Measurements from ENCODE around the gene AKAP6. TPM values are rescaled to one million over a fixed set of nuclear protein-coding genes. Genes with fewer than 3 reads are reported as not detected.

AKAP6 gene
- total and polyA plus RNA-seq, 2 of the 8 experiments (the other 6 are each of a cell fraction or from before 2014, with no cell fraction given), result 0.09 to 0.89 TPM

DNA sequence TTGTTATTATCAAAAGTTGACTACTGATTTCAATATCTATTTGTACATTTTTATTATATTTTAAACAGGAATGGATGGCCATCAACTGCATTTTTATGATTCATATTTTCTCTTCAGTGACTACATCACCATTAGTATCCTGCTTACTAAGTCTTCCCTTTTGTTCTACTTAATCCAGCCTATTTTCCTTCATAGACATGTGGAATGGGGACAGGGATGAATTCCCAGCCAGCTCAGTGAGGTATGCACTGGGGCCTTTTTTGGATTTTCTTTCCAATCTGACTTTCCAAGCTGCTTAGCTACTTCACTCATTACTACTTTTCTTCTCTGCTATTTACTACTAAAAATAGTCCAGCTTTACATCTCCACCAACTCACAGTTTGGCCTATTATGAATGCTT lies 38.4 kb downstream of the AKAP6 start:
- Histone ChIP-seq H4K20me1 (replicated peaks in 1 of 2; ENCODE audit: control insufficient read depth in 1 of 2, insufficient read depth in 2 of 2, low read length in 2 of 2) (no peaks in the 10 kb centered on the region), H3K14ac (ENCODE audit: insufficient read length) (no peak overlapping the region), H2BK20ac (ENCODE audit: low read length) (no peak overlapping the region), H3K9ac (replicated peaks in 1 of 4; ENCODE audit: extremely low read depth in 1 of 4, low read depth in 3 of 4, low read length in 3 of 4) (no peak overlapping the region), H2BK120ac (replicated peaks; ENCODE audit: low read depth, low read length) (no peak overlapping the region), H3K27ac (ENCODE audit: low read depth, low read length) (no peak overlapping the region), H4K5ac (ENCODE audit: insufficient read length, low read depth, low read length) (no peak overlapping the region), H3K27me3 (replicated peaks in 1 of 4; ENCODE audit: control insufficient read depth in 3 of 4, extremely low read depth in 1 of 4, insufficient read depth in 3 of 4, low read length in 3 of 4) (no peaks in the 10 kb centered on the region), H3K18ac (ENCODE audit: extremely low read depth, low read length) (no peak overlapping the region), H3K79me2 (ENCODE audit: control insufficient read depth in 1 of 2, insufficient read depth in 2 of 2, low read length in 2 of 2) (no peaks in the 10 kb centered on the region), H4K8ac (ENCODE audit: extremely low read depth, insufficient read depth, low read length) (no peak overlapping the region), H2AK5ac (ENCODE audit: low read depth, low read length) (no peak overlapping the region), H3K79me1 (ENCODE audit: low read depth, low read length) (no peaks in the 10 kb centered on the region), H2BK12ac (ENCODE audit: low read depth, low read length) (no peak overlapping the region), H2AFZ (ENCODE audit: low read length) (no peak overlapping the region), H3K56ac (replicated peaks; ENCODE audit: insufficient read length, low read depth, low read length) (no peak overlapping the region), H3K23ac (ENCODE audit: insufficient read length) (no peak overlapping the region), H3K4me3 (ENCODE audit: extremely low read depth in 1 of 4, insufficient read depth in 2 of 4, low read depth in 3 of 4, low read length in 4 of 4) (no peak overlapping the region), H2BK15ac (ENCODE audit: low read length) (no peak overlapping the region), H3K36me3 (ENCODE audit: control insufficient read depth in 2 of 4, insufficient read depth in 4 of 4, low read length in 3 of 4) (no peaks in the 10 kb centered on the region), H3K4me2 (ENCODE audit: insufficient read depth in 1 of 2, low read depth in 2 of 2, low read length in 2 of 2) (no peak overlapping the region), H4K91ac (replicated peaks; ENCODE audit: insufficient read length, low read length) (no peak overlapping the region), H3K4ac (replicated peaks; ENCODE audit: insufficient read length, low read depth, low read length) (no peak overlapping the region), H3K9me3 (ENCODE audit: insufficient read depth in 2 of 2, low read depth in 1 of 2, low read length in 1 of 2) (no peaks in the 10 kb centered on the region), H2BK5ac (ENCODE audit: low read depth, low read length) (no peak overlapping the region), H3K4me1 (replicated peaks in 1 of 4; ENCODE audit: control insufficient read depth in 3 of 4, insufficient read depth in 4 of 4, low read length in 3 of 4) (peaks cover 0 to 10% (median 2%) of the 10 kb centered on the region in 4 experiments; a peak in 3 of 7 replicates), H3K23me2 (ENCODE audit: low read depth, low read length) (no peaks in the 10 kb centered on the region)
- TF ChIP-seq POLR2AphosphoS5 (IDR thresholded peaks at IDR 0.05; ENCODE audit: low read depth, low read length) (no peak), NANOG (IDR thresholded peaks at IDR 0.05; ENCODE audit: insufficient read depth, low read depth, low read length, poor library complexity, severe bottlenecking) (no peak), RXRA (IDR thresholded peaks at IDR 0.05; ENCODE audit: insufficient read depth, low read depth, low read length) (no peak), CREB1 (IDR thresholded peaks at IDR 0.05) (no peak), ASH2L (IDR thresholded peaks at IDR 0.05; ENCODE audit: low read length) (no peak), GABPA (IDR thresholded peaks at IDR 0.05; ENCODE audit: borderline replicate concordance, insufficient read depth, low read length) (no peak), GTF2F1 (IDR thresholded peaks at IDR 0.05; ENCODE audit: borderline replicate concordance, low read depth, low read length) (no peak), BCL11A (IDR thresholded peaks at IDR 0.05; ENCODE audit: low read depth in 2 of 2, low read length in 2 of 2) (no peak)
- TF ChIP-seq, protein P1, sequence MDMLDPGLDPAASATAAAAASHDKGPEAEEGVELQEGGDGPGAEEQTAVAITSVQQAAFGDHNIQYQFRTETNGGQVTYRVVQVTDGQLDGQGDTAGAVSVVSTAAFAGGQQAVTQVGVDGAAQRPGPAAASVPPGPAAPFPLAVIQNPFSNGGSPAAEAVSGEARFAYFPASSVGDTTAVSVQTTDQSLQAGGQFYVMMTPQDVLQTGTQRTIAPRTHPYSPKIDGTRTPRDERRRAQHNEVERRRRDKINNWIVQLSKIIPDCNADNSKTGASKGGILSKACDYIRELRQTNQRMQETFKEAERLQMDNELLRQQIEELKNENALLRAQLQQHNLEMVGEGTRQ (IDR thresholded peaks at IDR 0.05; ENCODE audit: low read length), result no peak
- DNase-seq (ENCODE audit: low read depth in 1 of 2, low spot score in 2 of 2) (no peak), FAIRE-seq (no peak)
- CTCF ChIA-PET (ENCODE audit: partially characterized antibody), result interaction anchor here (0.8 to 1.1 kb wide), 3 partner anchors 91 to 113 kb away, joined by 3 to 5 read pairs (median 3); no protein-coding TSS in a partner anchor
- POLR2A ChIA-PET (ENCODE audit: partially characterized antibody), result no interaction called here
